HL-60/S4 treated with phorbol 12-myristate 13-acetate at 8.2 ng/mL for 4 days and 3 days (cell line): Measurements from ENCODE around the gene VTI1A.
"Not testable (repeated sequence)": the region's sequence is repeated elsewhere in the genome, so short reads cannot be mapped to it uniquely, and the experiment has no call there.

Experiments
- in situ Hi-C: fragments of 300-500 bp; cut with MboI; formaldehyde crosslinking; loops from 2 replicates; pipeline ENCODE4 v1.15.0; 2022; ENCODE audit warnings: low sequenced_read_pairs

VTI1A gene

DNA sequence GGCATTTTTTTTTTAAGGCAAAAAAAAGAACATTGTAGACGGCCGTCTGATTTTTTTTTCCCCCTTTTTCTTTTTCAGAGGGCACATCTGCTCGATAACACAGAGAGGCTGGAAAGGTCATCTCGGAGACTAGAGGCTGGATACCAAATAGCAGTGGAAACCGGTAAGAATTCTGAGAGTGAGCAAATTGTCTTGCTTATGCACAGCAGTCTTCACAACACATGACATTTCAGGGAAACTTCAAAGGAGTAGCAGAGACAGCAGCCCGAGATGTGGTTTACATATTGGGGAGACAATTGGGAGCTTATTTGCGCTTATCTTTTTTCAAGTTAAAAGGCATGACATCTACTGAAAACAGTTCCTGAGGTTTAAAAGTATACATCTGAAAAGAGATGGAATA is 91.2 kb downstream of the VTI1A start:
- in situ Hi-C loops: no loop called here

DNA sequence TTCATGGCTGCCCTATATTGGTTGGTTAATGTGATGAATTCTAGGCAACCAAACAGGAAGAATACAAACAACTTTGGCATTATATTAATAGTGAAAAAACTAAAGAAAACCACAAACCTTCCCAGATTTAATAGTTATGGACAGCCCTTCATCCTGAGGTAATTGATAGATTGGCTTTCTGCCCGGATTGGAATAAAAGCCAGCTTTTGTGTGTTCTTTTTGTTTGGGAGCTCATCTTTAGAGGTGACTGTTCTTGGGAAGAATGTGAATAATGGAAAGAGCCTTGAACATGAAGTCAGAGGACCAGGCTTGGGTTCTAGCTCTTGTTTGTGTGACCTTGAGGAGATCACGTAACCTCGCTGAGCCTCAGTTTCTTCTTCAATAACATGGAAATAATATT is 92.3 kb downstream of the VTI1A start:
- in situ Hi-C loops: no loop called here

DNA sequence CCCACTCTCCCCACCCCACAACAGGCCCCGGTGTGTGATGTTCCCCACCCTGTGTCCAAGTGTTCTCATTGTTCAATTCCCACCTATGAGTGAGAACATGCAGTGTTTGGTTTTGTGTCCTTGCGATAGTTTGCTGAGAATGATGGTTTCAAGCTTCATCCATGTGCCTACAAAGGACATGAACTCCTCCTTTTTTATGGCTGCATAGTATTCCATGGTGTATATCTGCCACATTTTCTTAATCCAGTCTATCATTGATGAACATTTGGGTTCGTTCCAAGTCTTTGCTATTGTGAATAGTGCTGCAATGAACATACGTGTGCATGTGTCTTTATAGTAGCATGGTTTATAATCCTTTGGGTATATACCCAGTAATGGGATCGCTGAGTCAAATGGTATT is 95.8 kb downstream of the VTI1A start:
- in situ Hi-C loops: not testable (repeated sequence)

DNA sequence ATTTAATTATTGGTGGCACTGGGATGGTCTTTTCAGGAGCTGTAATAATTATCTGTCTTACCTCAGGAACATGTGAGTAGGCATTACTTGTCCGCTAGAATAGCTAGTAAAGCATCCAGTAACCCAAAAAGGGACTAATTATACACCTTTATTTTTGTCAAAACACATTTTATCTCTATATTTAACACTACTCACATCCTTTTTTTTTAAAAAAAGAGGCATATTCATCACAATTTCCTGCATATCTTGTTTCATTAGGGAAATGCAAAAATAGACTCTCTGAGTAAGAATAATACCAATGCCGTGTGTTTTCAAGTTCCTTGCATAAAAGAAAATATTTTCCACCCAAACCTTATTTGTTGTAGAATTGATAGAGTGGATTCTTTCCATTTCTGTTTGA is 99.5 kb downstream of the VTI1A start:
- in situ Hi-C loops: no loop called here

DNA sequence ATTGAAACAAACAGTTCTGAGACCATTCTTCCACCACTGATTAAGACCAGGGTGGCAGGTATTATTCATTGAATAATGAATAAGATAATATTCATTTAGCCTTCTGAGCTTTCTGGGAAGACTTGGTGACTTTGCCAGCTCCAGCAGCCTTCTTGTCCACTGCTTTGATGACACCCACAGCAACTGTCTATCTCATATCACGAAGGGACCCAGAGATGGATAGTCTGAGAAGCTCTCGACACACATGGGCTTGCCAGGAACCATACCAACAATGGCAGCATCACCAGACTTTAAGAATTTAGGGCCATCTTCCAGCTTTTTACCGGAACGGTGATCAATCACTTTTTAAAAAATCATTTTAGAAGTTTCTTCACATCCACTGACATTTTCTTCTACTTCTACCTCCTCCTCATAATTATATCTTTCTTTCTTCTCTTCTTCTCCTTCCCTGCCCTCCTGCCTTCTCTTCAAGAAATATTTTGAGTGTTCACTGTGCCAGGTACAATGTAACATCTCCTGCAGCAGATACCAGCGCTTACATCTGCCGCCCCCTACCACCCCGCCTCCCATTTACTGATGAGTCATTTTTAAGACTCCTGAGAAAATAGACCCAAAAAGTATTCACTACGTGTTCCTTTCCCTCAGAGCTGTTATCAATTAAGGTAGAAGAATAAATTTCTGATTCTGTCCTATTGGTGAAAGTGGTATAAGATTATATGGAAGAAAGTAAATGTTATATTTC is 101.7 kb downstream of the VTI1A start:
- in situ Hi-C loops: no loop called here

DNA sequence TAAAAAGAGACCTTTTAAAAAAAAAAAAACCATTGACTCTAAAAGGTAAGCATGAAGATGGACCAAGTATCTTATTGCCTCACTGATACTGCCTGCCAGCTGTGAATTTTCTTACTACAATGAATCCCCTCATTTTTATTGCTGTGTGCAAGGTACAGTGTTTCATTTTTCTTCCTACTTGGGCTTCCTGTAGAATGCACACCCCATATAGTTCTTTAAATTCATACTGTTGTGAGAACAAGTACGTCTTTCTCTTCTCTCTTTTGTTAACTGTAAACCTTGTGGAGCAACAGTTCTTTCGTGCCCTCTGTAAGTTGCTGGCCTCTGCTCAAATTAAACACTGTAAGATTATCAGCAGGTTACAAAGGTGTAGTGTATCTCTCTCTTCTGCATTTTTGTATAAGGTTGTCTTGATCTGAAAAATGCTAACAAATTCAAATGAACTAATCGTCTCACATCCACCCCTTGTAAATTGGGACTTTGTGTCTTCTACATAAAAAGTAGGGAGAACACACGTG is 105.6 kb downstream of the VTI1A start:
- in situ Hi-C loops: no loop called here

DNA sequence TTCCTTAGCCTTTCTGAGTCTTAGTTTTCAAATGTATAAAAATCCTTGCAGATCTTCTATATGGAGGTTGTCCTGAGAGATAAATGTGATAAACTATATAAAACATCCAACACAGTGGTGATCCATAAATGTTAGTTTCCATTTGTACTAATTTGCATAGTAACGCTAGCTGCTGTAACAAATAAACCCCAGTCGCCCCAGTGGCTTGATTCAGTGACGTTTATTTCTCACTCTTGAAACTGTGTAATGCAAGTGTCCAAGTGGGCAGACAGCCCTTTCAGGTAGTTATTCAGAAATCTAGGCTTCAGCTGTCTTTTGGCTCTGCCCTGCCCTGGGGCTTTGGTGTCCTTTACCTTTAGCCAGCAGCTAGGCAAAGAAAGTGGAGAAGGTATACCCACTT is 106.3 kb downstream of the VTI1A start:
- in situ Hi-C loops: no loop called here

DNA sequence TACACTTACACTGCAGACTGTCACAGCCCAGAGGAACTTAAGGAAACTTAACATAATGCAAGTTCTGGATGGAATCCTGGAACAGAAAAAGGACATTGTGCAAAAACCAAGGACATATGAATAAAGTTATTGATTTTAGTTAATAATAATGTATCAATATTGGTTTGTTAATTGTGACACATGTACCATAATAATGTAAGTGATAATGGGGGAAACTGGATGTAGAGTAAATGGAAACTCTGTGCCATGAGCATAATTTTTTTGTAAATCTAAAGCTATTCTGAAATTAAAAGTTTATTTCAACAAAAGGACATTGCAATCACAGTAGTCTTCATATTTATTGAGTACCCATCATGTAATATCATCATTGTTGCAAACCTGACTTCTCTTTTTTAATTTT is 107.2 kb downstream of the VTI1A start:
- in situ Hi-C loops: no loop called here

DNA sequence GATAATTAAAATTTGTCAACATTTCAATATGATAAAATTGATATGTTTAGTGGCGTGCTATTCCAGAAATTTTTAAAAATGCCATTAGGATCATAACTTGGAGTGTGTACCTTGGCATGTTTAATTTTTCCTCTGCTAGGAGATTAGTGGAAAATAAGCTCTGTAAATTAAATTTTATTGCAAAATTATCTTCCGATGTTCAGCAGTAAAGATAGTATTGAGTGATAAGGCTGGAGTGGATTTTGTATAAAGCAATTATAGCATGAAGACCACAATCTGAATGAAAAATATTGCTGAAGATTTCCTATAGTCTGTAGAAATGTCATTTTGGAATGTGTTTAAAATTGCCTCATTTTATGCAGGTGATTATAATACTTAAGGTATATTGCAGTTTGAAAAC is 110.2 kb downstream of the VTI1A start:
- in situ Hi-C loops: no loop called here

DNA sequence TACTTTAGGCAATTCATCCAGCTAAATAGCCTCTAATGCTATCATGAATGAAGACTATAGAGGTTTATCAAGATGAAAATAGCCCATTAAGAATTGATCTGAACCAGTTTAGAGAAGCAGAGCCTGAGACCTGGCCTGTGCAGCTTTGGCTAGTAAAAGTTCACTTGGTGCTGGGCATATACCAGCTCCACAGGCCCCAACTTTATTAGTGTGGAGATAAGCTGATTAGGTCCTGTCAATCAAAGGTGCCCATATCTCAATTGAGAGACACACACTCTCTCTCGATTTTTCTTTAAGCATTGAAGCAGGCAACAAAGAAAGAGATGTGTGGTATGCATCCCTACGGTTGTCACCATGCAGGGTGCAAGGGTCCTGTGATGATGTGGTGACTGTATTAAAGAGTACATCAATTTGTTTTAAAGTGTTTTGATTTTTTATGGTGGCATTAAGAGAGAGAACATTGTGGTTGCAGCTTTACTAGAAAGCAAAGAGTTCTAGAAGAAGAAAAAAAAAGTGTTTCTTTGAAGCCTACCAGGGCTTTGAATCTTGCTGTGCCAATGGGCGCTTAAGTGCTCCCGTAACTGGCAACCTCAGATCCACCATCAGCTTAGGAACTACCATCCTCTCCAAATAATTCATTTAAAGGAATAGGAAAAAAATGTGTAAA is 111.6 kb downstream of the VTI1A start:
- in situ Hi-C loops: no loop called here

DNA sequence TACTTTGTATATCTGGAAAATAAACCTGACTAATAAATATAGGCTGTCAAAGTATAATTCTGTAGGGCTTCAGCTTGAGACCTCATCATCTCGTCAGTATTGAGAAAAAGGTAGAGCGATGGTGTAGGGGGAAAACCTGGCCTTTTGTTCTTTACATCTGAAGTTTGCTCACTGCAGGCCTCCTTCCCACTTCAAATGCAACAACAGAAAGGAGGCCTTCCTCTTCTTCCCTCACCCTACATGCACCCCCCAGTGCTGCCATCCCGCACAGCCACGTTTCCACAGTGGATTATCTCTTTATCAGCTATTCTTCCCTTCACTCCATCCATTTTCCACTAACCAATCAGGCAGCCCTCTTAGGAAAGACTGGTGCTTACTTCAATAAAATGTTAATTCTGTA is 112.3 kb downstream of the VTI1A start:
- in situ Hi-C loops: no loop called here

DNA sequence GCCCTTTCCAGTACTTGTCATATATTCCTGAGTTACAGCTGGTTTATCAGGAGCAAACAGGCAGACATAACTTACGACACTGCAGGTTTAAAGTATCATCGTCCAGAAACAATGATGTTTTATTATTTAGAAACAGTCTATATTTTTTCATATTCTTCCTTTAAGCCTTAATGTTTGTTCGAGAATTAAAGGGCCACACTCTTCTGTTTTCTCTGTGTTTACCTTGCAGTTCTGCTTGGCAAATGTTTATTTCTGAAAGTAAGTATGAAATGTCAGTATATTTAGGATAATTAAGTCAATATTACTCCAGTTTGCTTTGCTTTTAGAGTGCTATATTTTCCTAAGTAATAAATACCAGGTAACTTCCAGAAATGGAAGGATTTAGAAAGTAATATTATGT is 115.1 kb downstream of the VTI1A start:
- in situ Hi-C loops: no loop called here

DNA sequence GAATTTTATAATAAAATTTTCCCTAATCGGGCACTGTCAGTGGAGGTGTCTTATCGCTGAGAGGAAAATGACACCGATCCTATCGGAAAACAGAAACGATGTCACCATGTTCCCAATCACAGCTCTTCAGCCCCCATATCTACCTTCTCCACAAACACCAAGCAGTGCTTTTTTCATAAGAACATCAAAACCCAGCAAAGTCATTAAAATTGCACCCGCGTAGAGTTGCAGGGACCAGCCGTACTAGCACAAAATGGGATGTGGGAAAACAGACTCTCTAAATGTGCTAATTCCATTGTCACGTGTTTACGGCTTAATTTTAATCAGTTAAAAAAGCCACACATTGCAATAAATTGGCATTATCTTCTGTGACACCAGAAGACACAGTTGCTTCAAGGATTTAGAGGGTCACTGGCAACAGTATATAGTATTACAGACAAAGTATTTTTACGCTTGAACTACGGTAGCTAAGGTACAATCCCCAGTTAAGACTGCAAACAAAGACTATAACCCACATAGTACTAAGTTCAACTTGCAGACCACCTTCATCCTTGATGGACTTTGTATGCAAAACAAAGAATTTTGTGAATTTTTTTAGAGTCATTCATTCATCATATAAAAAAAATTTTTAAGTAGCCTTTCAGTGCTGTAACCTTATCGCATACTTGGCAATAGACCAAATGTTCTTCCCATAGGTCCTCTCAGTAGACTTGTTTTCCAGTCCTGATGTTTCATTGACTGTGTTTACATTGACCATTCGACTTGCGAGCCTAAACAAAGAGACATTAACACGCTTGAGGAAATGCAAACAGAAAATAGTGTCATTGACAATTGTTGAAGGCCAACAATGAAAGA is 116.0 kb downstream of the VTI1A start:
- in situ Hi-C loops: no loop called here

DNA sequence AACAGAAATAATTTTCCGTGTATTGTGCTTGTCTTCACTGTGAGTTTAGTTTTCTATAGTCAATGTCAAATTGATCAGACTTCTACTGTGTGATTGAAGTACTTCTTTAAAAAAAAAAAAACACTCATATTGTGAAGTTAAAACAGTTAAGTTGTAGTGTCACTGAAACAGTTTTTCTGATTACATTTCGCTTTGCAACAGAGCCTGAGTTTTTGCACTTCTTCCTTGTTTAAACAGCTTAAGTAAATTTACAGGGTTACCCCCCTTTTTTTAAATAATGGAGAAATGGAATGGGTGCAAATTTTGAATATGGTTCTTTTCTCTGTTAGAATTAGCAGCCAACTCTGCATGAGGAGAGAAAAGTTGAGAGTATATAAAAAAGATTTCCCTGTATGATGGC is 117.3 kb downstream of the VTI1A start:
- in situ Hi-C loops: no loop called here

DNA sequence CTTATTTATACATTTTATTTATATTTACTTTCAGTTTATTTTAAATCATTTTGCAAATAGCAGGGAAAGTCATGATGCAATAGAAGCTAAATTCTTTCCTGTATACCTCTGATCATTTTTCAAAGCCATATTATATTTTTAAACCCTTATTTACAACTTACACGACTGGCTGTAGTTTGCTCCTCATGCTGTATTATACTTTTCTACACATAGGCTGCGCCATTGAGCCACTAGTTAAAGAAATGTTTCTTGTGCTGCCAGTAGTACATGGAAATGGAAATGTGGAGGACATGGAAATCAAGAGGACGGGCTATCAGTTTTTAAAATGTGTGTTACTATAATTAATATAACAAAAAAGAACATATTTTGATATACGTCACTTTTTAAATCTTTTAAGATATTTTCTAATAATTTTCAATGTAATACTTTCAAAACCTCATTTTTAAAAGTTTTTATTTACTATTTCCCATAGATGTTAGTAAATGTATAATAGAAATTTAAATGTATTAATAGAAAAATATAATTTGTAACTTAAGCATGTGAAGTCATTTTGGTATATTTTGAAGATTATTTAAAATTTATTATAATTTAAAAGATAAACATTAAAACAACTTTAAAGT is 118.5 kb downstream of the VTI1A start:
- in situ Hi-C loops: no loop called here

DNA sequence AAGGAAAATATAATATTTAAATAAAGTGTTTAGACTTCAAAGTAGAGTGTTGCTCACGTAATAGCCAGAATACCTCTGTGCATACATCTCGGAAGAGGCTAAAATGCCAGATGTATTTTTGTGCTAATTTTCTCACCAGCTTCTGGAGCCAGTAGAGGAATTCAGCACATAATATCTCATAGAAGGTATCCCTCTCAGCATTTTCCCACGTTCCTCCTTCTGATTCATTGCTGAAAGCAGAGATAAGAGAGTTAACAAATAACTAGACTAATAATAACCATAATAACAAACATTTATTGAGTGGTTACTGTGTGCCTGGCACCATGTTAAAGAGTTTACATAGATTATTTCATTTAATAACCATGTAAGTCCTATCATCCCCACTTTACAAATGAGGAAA is 123.6 kb downstream of the VTI1A start:
- in situ Hi-C loops: no loop called here

DNA sequence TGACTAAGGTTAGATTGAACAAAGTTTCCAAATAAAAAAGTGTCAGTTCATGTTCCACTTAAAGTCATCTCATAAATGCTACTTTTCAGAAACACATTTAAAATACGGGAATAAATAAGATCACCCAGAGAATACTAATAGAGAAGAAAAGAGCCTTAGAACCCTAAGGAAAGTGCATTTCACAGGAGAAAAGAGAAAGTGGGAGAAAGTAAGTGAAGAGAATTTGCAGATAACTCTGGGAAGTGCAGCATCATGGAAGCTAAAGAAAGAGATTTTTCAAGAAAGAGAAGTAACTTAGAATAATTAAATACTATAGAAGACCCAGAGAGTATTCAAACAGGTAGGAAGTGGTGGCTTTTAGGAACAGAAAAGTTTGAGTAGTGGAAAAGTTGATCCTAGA is 132.6 kb downstream of the VTI1A start:
- in situ Hi-C loops: no loop called here

DNA sequence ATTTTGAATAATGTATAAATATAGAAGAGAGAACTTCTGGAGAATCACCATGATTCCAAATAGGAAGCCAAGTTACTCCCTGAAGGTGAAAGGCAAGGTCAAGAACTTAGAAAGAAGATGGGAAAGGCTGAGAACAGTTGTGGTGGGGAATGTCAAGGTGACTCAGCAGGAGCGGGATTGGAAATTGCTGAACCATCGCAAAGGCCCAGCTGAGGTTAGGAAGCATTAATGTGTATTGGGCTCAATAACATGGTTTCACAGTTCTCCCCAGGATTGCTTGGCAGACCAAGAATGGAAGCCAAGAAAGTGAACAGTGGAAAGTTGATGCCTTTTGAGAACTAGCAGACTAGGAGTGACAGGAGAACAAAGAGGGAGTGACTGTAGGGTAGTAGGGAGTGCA is 133.3 kb downstream of the VTI1A start:
- in situ Hi-C loops: no loop called here

DNA sequence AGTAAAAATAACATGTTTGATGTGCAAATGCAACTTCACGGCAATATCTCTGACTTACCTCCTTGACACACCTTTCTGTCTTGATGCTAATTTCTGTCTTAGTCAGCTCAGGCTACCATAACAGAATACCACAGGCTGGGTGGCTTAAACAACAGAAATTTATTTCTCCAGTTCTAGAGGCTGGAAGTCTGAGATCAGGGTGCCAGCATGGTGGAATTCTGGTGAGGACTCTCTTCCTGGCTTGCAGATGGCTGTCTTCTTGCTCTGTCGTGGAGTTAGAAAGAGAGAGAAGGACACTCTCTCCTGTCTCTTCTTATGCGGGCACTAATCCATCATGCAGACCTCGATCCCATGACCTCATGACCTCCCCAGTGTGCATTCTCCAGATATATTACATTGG is 134.9 kb downstream of the VTI1A start:
- in situ Hi-C loops: no loop called here

DNA sequence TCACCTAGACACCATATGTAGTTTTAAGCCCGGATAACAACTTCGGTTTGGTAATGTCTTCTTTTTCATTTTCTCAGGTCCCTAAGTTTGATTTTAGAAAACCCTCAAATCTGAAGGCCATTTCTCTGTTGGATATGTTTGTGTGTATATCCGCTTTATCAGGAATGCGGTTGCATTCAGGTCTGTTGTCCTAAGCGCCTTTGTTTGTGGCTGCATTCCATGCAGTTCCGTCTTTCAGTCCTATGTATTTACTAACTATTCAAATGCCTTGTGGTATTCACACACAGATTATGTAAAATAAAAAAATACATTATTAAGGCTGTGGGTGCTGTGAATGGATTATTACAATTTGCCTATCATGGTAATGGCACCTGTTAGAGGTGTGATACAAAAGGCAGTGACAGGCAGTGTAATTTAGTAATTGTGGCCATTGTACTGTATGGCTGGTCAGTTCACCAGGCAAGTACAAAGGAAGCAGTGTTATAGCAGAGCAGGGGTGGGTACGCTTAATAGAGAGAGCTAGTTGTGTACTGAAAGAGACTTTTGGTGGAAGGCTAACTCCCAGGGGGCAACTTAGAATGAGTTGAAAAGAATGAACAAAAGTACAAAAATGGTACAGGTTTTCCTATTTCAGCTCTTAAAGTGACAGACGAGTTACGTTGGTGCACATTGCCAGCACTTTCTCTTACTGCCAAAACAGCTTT is 136.4 kb downstream of the VTI1A start:
- in situ Hi-C loops: no loop called here

DNA sequence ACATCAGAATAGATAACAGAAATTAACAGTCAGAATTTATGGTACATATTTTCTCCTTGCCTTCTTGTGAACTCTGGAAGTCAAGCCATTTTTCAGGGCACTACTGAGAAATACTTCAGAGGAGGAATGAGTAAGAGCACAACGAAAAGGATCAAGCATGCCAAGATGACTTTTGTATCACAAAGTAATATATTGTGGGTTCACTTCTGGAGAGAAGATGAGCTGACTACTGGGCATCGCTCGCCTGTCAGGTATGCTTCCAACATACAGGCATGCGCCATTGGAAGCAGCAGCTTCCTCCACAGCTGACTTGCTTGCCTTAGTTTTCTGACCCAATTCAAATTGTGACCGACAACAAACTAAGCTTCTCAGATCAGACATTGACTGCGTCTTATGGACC is 137.3 kb downstream of the VTI1A start:
- in situ Hi-C loops: no loop called here
